Activated naive CD8-positive, alpha-beta T cell (primary cell): Measurements from ENCODE around the gene CROT.

Experiments used
- H3K27ac Mint-ChIP-seq: one replicate; pipeline ENCODE4 v1.8.0; 2021; ENCODE audit warnings: mixed read lengths
- H3K27me3 Mint-ChIP-seq: one replicate; pipeline ENCODE4 v1.8.0; 2021; ENCODE audit warnings: mixed read lengths
- H3K36me3 Mint-ChIP-seq: one replicate; pipeline ENCODE4 v1.8.0; 2021; ENCODE audit warnings: mixed read lengths
- H3K4me1 Mint-ChIP-seq: one replicate; pipeline ENCODE4 v1.8.0; 2021; ENCODE audit warnings: low read depth, mixed read lengths
- H3K4me3 Mint-ChIP-seq: one replicate; pipeline ENCODE4 v1.8.0; 2021; ENCODE audit warnings: mild to moderate bottlenecking, mixed read lengths
- H3K9me3 Mint-ChIP-seq: one replicate; pipeline ENCODE4 v1.8.0; 2021; ENCODE audit warnings: low read depth, mixed read lengths

Gene CROT

GRCh38 chr7:87364246-87364645 lies 18.8 kb downstream of the CROT start:
- Mint-ChIP-seq H3K27me3 (no peaks in the 10 kb centered on the region), H3K4me1 (peaks cover 4% of the 10 kb centered on the region), H3K9me3 (no peaks in the 10 kb centered on the region), H3K4me3 (no peak overlapping the region), H3K36me3 (no peaks in the 10 kb centered on the region), H3K27ac (no peak overlapping the region)

GRCh38 chr7:87369216-87369615 lies 23.8 kb downstream of the CROT start:
- no peaks in the 10 kb centered on the region for H3K9me3 Mint-ChIP-seq
- no peak overlapping the region for H3K27ac Mint-ChIP-seq

GRCh38 chr7:87370660-87371180 lies 25.3 kb downstream of the CROT start:
- no peak overlapping the region for H3K4me3 Mint-ChIP-seq
- peaks cover 5% of the 10 kb centered on the region for H3K4me1 Mint-ChIP-seq
- H3K36me3 Mint-ChIP-seq: peaks cover 11% of the 10 kb centered on the region
- no peaks in the 10 kb centered on the region for H3K27me3 Mint-ChIP-seq
- no peak overlapping the region for H3K27ac Mint-ChIP-seq
- H3K9me3 Mint-ChIP-seq: no peaks in the 10 kb centered on the region

More at GRCh38 chr7:87369216-87369615, 23.8 kb downstream of the CROT start:
- peaks cover 5% of the 10 kb centered on the region for H3K4me1 Mint-ChIP-seq
- peaks cover 9% of the 10 kb centered on the region for H3K36me3 Mint-ChIP-seq
- no peaks in the 10 kb centered on the region for H3K27me3 Mint-ChIP-seq
- no peak overlapping the region for H3K4me3 Mint-ChIP-seq

GRCh38 chr7:87375662-87376435 lies 30.4 kb downstream of the CROT start:
- Mint-ChIP-seq H3K9me3 (no peaks in the 10 kb centered on the region), H3K27ac (no peak overlapping the region), H3K27me3 (no peaks in the 10 kb centered on the region), H3K36me3 (peaks cover 13% of the 10 kb centered on the region), H3K4me1 (no peaks in the 10 kb centered on the region), H3K4me3 (no peak overlapping the region)

- Mint-ChIP-seq H3K27me3 (no peaks in the 10 kb centered on the region), H3K9me3 (no peaks in the 10 kb centered on the region), H3K36me3 (peaks cover 29% of the 10 kb centered on the region), H3K4me3 (no peak overlapping the region), H3K27ac (no peak overlapping the region), H3K4me1 (no peaks in the 10 kb centered on the region)
Measured at GRCh38 chr7:87380905-87381304, 35.4 kb downstream of the CROT start.

- Mint-ChIP-seq H3K27ac (no peak overlapping the region), H3K4me3 (no peak overlapping the region), H3K4me1 (peaks cover 4% of the 10 kb centered on the region), H3K27me3 (no peaks in the 10 kb centered on the region), H3K9me3 (no peaks in the 10 kb centered on the region), H3K36me3 (peaks cover 53% of the 10 kb centered on the region)
Measured at GRCh38 chr7:87391020-87391701, 45.7 kb downstream of the CROT start.

GRCh38 chr7:87395442-87396020 lies 50.1 kb downstream of the CROT start:
- peaks cover 31% of the 10 kb centered on the region for H3K36me3 Mint-ChIP-seq
- no peaks in the 10 kb centered on the region for H3K27me3 Mint-ChIP-seq
- H3K4me3 Mint-ChIP-seq: no peak overlapping the region
- peaks cover 4% of the 10 kb centered on the region for H3K4me1 Mint-ChIP-seq
- H3K27ac Mint-ChIP-seq: no peak overlapping the region
- H3K9me3 Mint-ChIP-seq: no peaks in the 10 kb centered on the region

- peaks cover 15% of the 10 kb centered on the region for H3K36me3 Mint-ChIP-seq
- H3K4me1 Mint-ChIP-seq: no peaks in the 10 kb centered on the region
- H3K9me3 Mint-ChIP-seq: no peaks in the 10 kb centered on the region
- no peaks in the 10 kb centered on the region for H3K27me3 Mint-ChIP-seq
- no peak overlapping the region for H3K4me3 Mint-ChIP-seq
- H3K27ac Mint-ChIP-seq: no peak overlapping the region
Measured at GRCh38 chr7:87398446-87398845, 53.0 kb downstream of the CROT start.

GRCh38 chr7:87404674-87405073 lies 59.2 kb downstream of the CROT start:
- Mint-ChIP-seq H3K36me3 (peaks cover 2% of the 10 kb centered on the region), H3K27me3 (peaks cover 2% of the 10 kb centered on the region), H3K4me3 (no peak overlapping the region), H3K9me3 (no peaks in the 10 kb centered on the region), H3K27ac (no peak overlapping the region), H3K4me1 (no peaks in the 10 kb centered on the region)

GRCh38 chr7:87411186-87411585 lies 65.7 kb downstream of the CROT start:
- Mint-ChIP-seq H3K27me3 (no peaks in the 10 kb centered on the region), H3K27ac (no peak overlapping the region), H3K9me3 (no peaks in the 10 kb centered on the region), H3K4me1 (no peaks in the 10 kb centered on the region), H3K4me3 (no peak overlapping the region), H3K36me3 (no peaks in the 10 kb centered on the region)

- H3K9me3 Mint-ChIP-seq: no peaks in the 10 kb centered on the region
- no peak overlapping the region for H3K27ac Mint-ChIP-seq
- no peak overlapping the region for H3K4me3 Mint-ChIP-seq
- H3K27me3 Mint-ChIP-seq: peaks cover 1% of the 10 kb centered on the region
- H3K4me1 Mint-ChIP-seq: no peaks in the 10 kb centered on the region
- no peaks in the 10 kb centered on the region for H3K36me3 Mint-ChIP-seq
Measured at GRCh38 chr7:87413029-87413428, 67.6 kb downstream of the CROT start.

GRCh38 chr7:87413951-87414793 lies 68.7 kb downstream of the CROT start:
- Mint-ChIP-seq H3K27me3 (peaks cover 1% of the 10 kb centered on the region), H3K9me3 (no peaks in the 10 kb centered on the region), H3K4me3 (no peak overlapping the region), H3K4me1 (no peaks in the 10 kb centered on the region), H3K36me3 (no peaks in the 10 kb centered on the region), H3K27ac (no peak overlapping the region)

GRCh38 chr7:87414794-87415188 lies 69.3 kb downstream of the CROT start:
- Mint-ChIP-seq H3K4me3 (no peak overlapping the region), H3K27ac (no peak overlapping the region), H3K9me3 (no peaks in the 10 kb centered on the region), H3K36me3 (no peaks in the 10 kb centered on the region), H3K4me1 (no peaks in the 10 kb centered on the region), H3K27me3 (peaks cover 1% of the 10 kb centered on the region)

- Mint-ChIP-seq H3K4me3 (no peak overlapping the region), H3K27ac (no peak overlapping the region), H3K36me3 (no peaks in the 10 kb centered on the region), H3K9me3 (no peaks in the 10 kb centered on the region), H3K4me1 (no peaks in the 10 kb centered on the region), H3K27me3 (peaks cover 1% of the 10 kb centered on the region)
Measured at GRCh38 chr7:87416682-87417587, 71.5 kb downstream of the CROT start.
